ENCODE measurements around the gene TMEM95.

DNA sequence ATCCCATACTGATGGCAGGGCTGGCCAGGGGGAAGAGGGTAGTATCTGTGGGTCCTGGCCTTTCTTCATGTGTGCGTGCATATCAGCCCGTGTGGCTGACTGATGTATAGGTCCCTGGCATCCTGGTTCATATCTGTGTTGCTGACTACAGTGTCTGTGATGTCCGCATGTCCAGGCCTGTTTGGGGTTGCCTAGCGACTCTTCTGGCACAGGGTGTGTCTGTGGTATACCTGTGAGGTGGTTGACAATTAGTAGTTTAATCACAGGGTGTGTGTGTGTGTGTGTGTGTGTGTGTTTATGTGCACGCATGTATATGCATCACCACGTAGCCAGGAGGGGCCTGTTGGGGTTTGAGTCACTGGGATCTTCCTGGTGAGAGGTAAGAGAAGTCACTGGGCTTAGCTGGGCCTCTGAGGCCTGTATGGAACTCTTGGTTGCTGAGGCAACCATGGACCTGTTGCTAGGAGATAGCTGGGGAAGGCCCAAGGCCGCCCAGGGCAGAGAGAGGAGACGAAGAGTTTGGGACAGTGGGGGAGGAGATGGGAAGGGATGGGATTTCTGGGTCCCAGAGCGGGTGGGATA, 603 bp upstream of the TMEM95 start:
- TF ChIP-seq, protein P1, sequence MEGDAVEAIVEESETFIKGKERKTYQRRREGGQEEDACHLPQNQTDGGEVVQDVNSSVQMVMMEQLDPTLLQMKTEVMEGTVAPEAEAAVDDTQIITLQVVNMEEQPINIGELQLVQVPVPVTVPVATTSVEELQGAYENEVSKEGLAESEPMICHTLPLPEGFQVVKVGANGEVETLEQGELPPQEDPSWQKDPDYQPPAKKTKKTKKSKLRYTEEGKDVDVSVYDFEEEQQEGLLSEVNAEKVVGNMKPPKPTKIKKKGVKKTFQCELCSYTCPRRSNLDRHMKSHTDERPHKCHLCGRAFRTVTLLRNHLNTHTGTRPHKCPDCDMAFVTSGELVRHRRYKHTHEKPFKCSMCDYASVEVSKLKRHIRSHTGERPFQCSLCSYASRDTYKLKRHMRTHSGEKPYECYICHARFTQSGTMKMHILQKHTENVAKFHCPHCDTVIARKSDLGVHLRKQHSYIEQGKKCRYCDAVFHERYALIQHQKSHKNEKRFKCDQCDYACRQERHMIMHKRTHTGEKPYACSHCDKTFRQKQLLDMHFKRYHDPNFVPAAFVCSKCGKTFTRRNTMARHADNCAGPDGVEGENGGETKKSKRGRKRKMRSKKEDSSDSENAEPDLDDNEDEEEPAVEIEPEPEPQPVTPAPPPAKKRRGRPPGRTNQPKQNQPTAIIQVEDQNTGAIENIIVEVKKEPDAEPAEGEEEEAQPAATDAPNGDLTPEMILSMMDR (optimal IDR thresholded peaks at IDR 0.05 in 1 of 3, IDR thresholded peaks at IDR 0.05 in 1 of 3, conservative IDR thresholded peaks at IDR 0.05 in 1 of 3; ENCODE audit: extremely low read depth in 1 of 3, insufficient read depth in 2 of 3, low read length in 3 of 3): peak in 2 of 3 experiments; percentile 35 to 47
- TF ChIP-seq EZH2 (IDR thresholded peaks at IDR 0.05; ENCODE audit: low read length): no peak

All from keratinocyte (primary cell).